ENCODE results near the gene TPPP3. TPM values are rescaled to one million over a fixed set of nuclear protein-coding genes. Genes with fewer than 3 reads are reported as not detected.

The TPPP3 gene
- polyA plus RNA-seq, 1 of the 3 experiments (the other 2 are of a cell fraction) = 33.5 TPM

- H4K20me1 ChIP-seq (ENCODE audit: insufficient read depth) = no peaks in the 10 kb centered on the region
- peaks cover 39% of the 10 kb centered on the region for H3K79me2 ChIP-seq (ENCODE audit: insufficient read depth)
- H2AFZ ChIP-seq (ENCODE audit: low read depth) = no peak overlapping the region; the same call in 1 of the 2 replicates
- no peaks in the 10 kb centered on the region for H3K9me2 ChIP-seq
- H3K27ac ChIP-seq (ENCODE audit: low read depth in 2 of 2, low read length in 1 of 2) = no peak overlapping the region
- CTCF ChIA-PET = interaction anchor here (0.7 to 5.9 kb wide), 28 partner anchors 9 to 444 kb away, joined by 3 to 75 read pairs (median 4); partner anchors contain the start of genes KCTD19 and LRRC36
- H3K27me3 ChIP-seq (ENCODE audit: insufficient read depth) = no peaks in the 10 kb centered on the region
- H3F3A ChIP-seq (replicated peaks; ENCODE audit: insufficient read depth) = peaks cover 5% of the 10 kb centered on the region
- H3K9me3 ChIP-seq = no peaks in the 10 kb centered on the region
- no peak overlapping the region for H3K9ac ChIP-seq
- no peak for DNase-seq
- H3K4me1 ChIP-seq (ENCODE audit: control insufficient read depth in 1 of 2, insufficient read depth in 2 of 2, low read depth in 1 of 2, low read length in 1 of 2) = no peaks in the 10 kb centered on the region; a peak in 1 of 4 replicates
- POLR2A ChIA-PET = no interaction called here
- no peaks in the 10 kb centered on the region for H3K36me3 ChIP-seq (replicated peaks in 1 of 2; ENCODE audit: control insufficient read depth in 1 of 2, insufficient read depth in 2 of 2, low read length in 1 of 2)
- TF ChIP-seq SIN3A (IDR thresholded peaks at IDR 0.05; ENCODE audit: borderline replicate concordance, low read depth, low read length) (no peak), TAF1 (IDR thresholded peaks at IDR 0.05; ENCODE audit: borderline replicate concordance, low read depth, low read length) (no peak), NFIC (IDR thresholded peaks at IDR 0.05; ENCODE audit: borderline replicate concordance) (no peak), GABPA (IDR thresholded peaks at IDR 0.05; ENCODE audit: low read depth) (no peak)
- TF ChIP-seq, protein P1, sequence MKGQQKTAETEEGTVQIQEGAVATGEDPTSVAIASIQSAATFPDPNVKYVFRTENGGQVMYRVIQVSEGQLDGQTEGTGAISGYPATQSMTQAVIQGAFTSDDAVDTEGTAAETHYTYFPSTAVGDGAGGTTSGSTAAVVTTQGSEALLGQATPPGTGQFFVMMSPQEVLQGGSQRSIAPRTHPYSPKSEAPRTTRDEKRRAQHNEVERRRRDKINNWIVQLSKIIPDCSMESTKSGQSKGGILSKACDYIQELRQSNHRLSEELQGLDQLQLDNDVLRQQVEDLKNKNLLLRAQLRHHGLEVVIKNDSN (IDR thresholded peaks at IDR 0.05; ENCODE audit: borderline replicate concordance, low read depth) = no peak
- no peak overlapping the region for H3K4me2 ChIP-seq
- 71% methylated on average over 2 of the region's 2 CpGs for WGBS (ENCODE audit: low lambda C conversion rate)
- no peak overlapping the region for H3K4me3 ChIP-seq (ENCODE audit: low read depth in 2 of 2, low read length in 1 of 2)
Observed at GRCh38 chr16:67417333-67418061, 24.2 kb upstream of the TPPP3 start.

GRCh38 chr16:67415872-67416793 lies 22.8 kb upstream of the TPPP3 start, which contains the start of gene ZDHHC1:
ZDHHC1 (minus strand) TSS chr16:67416477; CDS start chr16:67407775, 8,702 bp downstream.
- Histone ChIP-seq H3K9ac (peak within 1 kb of the TSS; percentile 94), H3K9me3 (no peaks in the 10 kb centered on the region), H3K79me2 (ENCODE audit: insufficient read depth) (peaks cover 50% of the 10 kb centered on the region), H3K4me2 (peak within 1 kb of the TSS; percentile 93), H3K27me3 (ENCODE audit: insufficient read depth) (no peaks in the 10 kb centered on the region), H3K36me3 (replicated peaks in 1 of 2; ENCODE audit: control insufficient read depth in 1 of 2, insufficient read depth in 2 of 2, low read length in 1 of 2) (peaks cover 0 to 4% of the 10 kb centered on the region in 2 experiments), H3K4me3 (ENCODE audit: low read depth in 2 of 2, low read length in 1 of 2) (peak within 1 kb of the TSS; percentile 64 to 66), H3K27ac (ENCODE audit: low read depth in 2 of 2, low read length in 1 of 2) (peak within 1 kb of the TSS; percentile 53 to 79), H4K20me1 (ENCODE audit: insufficient read depth) (no peaks in the 10 kb centered on the region), H3F3A (replicated peaks; ENCODE audit: insufficient read depth) (peaks cover 9% of the 10 kb centered on the region), H3K4me1 (ENCODE audit: control insufficient read depth in 1 of 2, insufficient read depth in 2 of 2, low read depth in 1 of 2, low read length in 1 of 2) (no peaks in the 10 kb centered on the region; a peak in 1 of 4 replicates), H2AFZ (ENCODE audit: low read depth) (peak within 1 kb of the TSS; percentile 99), H3K9me2 (no peaks in the 10 kb centered on the region)
- peak; percentile 96 for DNase-seq
- 10% methylated on average over 11 of the region's 73 CpGs for WGBS (ENCODE audit: low lambda C conversion rate)
- CTCF ChIA-PET = interaction anchor here (0.6 to 5.9 kb wide), 50 partner anchors 8 to 443 kb away, joined by 3 to 75 read pairs (median 4); partner anchors contain the start of genes ATP6V0D1, CARMIL2, HSD11B2 and KCTD19
- POLR2A ChIA-PET = interaction anchor here (0.7 kb wide), 1 partner anchor 1077 kb away, joined by 3 read pairs; no protein-coding TSS in a partner anchor
- no peak for TF ChIP-seq RXRA (IDR thresholded peaks at IDR 0.05; ENCODE audit: borderline replicate concordance, low read depth)
- TF ChIP-seq MAX (IDR thresholded peaks at IDR 0.05; ENCODE audit: low read depth) = peak; percentile 22; the same call in 1 of the 2 replicates
- peak; percentile 37 for TF ChIP-seq NFIC (IDR thresholded peaks at IDR 0.05; ENCODE audit: borderline replicate concordance)
- TF ChIP-seq TCF12 (IDR thresholded peaks at IDR 0.05) = no peak; the same call in 1 of the 2 replicates
- peak; percentile 58 for TF ChIP-seq SMC3 (IDR thresholded peaks at IDR 0.05; ENCODE audit: low read depth, low read length)
- no peak for TF ChIP-seq USF2 (IDR thresholded peaks at IDR 0.05; ENCODE audit: borderline replicate concordance, low read depth, low read length)
- no peak for TF ChIP-seq MEF2A (IDR thresholded peaks at IDR 0.05; ENCODE audit: borderline replicate concordance, low read depth)
- peak; percentile 12 for TF ChIP-seq CHD2 (IDR thresholded peaks at IDR 0.05; ENCODE audit: low read length, partially characterized antibody)
- TF ChIP-seq FOXM1 (IDR thresholded peaks at IDR 0.05; ENCODE audit: low read depth) = no peak
- no peak for TF ChIP-seq PBX3 (IDR thresholded peaks at IDR 0.05)
- no peak for TF ChIP-seq TEAD4 (IDR thresholded peaks at IDR 0.05; ENCODE audit: borderline replicate concordance, insufficient read depth)
- TF ChIP-seq, protein P1 (IDR thresholded peaks at IDR 0.05; ENCODE audit: borderline replicate concordance, low read depth) = no peak
- no peak for TF ChIP-seq MXI1 (IDR thresholded peaks at IDR 0.05; ENCODE audit: low read depth, low read length)
- TF ChIP-seq, protein P2, sequence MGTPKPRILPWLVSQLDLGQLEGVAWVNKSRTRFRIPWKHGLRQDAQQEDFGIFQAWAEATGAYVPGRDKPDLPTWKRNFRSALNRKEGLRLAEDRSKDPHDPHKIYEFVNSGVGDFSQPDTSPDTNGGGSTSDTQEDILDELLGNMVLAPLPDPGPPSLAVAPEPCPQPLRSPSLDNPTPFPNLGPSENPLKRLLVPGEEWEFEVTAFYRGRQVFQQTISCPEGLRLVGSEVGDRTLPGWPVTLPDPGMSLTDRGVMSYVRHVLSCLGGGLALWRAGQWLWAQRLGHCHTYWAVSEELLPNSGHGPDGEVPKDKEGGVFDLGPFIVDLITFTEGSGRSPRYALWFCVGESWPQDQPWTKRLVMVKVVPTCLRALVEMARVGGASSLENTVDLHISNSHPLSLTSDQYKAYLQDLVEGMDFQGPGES (IDR thresholded peaks at IDR 0.05; ENCODE audit: low read depth, low read length) = no peak
